Measurements from ENCODE around the gene BCL6.

- TF ChIP-seq HDGF (IDR thresholded peaks at IDR 0.05; ENCODE audit: borderline replicate concordance) (no peak), FOXM1 (IDR thresholded peaks at IDR 0.05; ENCODE audit: borderline replicate concordance) (no peak), ELF4 (IDR thresholded peaks at IDR 0.05) (no peak), FOXK2 (IDR thresholded peaks at IDR 0.05) (no peak)
Measured at GRCh38 chr3:187746059-187746441, 782 bp upstream of the BCL6 start.
